Heart left ventricle (tissue), 13 donors: Measurements from ENCODE around the gene RNH1.

Experiments used
- POLR2A ChIP-seq, 2 donors: fragments of 450-650 bp; IDR thresholded peaks; one replicate each; pipeline ENCODE4 v1.6.1; 2017; ENCODE audit warnings: antibody characterized with exemption in 2 of 2, mild to moderate bottlenecking in 2 of 2, moderate library complexity in 2 of 2
- TF ChIP-seq, protein P1 (sequence below), 12 donors: fragments of 200-600 bp; sonication (generic) in 4 of 12; IDR thresholded peaks; one replicate each; pipeline versions ENCODE4 v1.5.0 to v1.8.0; 2018 to 2022; ENCODE audit warnings: antibody characterized with exemption in 12 of 12, mild to moderate bottlenecking in 5 of 12
- donor health status: ischemic (EF 13 %, LVEDD 7.1; RV severe dilation, severe dysfunction).
- donor health status: DM: no; HTN: yes; CAD: no.
- donor health status: DM: no; HTN: no; CAD: no.
- donor health status: ischemic (EF 25% LVEDD 6.9; RV normal size, moderate dysfunction).
- donor health status: ischemic (EF 25% LVEDD 5.7; RV mildly dilated, moderate dysfunction).
- donor health status: ischemic (EF 35%, LVEDD 5.7; RV mildly dilated, moderate dysfunction).
- donor health status: nonischemic (EF 11% LVEDD 7.7; RV severe dilation, severe dysfunction).
- donor health status: DM: yes; HTN: yes; CAD: no.
- donor health status: PGD.
- donor health status: ischemic (EF 29% LVEDD 5.4; RV normal size, mild dysfunction).
- donor health status: nonischemic (EF 23%, LVEDD 6.1; RV moderate dilation, normal function).

DNA sequence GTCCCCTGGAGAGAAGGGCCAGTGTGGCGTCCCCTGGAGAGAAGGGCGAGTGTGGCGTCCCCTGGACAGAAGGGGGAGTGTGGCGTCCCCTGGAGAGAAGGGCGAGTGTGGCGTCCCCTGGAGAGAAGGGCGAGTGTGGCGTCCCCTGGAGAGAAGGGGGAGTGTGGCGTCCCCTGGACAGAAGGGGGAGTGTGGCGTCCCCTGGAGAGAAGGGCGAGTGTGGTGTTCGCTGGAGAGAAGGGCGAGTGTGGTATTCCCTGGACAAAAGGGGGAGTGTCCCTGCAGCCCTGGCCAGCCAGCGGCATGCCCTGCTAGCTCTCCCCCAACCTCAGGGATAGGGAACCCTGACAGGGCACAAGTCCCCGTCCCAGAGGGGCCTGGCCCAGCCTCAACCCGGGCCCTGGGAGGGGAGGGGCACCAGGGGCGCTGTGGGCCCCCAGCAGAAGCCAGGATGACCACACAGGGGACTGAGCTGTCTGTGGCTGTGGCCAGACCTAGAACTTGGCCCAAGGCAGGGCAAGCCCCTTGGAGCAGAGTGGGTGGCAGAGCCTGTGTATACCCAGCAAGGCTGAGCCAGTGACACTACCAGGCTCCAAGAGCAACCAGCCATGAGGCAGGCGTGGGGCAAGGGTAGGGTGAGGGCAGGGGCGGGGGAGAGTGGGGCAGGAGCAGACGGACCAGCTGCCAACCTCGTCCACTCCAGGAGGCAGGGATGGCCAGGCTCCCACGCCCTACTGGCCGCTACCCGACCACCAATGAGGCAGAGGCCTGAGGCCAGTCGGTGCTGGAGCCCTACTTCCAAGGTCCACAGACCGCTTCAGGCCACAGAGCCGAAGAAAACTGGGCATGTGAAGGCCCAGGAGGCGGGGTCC lies 24.2 kb upstream of the RNH1 start:
- TF ChIP-seq, protein P1, sequence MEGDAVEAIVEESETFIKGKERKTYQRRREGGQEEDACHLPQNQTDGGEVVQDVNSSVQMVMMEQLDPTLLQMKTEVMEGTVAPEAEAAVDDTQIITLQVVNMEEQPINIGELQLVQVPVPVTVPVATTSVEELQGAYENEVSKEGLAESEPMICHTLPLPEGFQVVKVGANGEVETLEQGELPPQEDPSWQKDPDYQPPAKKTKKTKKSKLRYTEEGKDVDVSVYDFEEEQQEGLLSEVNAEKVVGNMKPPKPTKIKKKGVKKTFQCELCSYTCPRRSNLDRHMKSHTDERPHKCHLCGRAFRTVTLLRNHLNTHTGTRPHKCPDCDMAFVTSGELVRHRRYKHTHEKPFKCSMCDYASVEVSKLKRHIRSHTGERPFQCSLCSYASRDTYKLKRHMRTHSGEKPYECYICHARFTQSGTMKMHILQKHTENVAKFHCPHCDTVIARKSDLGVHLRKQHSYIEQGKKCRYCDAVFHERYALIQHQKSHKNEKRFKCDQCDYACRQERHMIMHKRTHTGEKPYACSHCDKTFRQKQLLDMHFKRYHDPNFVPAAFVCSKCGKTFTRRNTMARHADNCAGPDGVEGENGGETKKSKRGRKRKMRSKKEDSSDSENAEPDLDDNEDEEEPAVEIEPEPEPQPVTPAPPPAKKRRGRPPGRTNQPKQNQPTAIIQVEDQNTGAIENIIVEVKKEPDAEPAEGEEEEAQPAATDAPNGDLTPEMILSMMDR (IDR thresholded peaks at IDR 0.05), result no peak
- TF ChIP-seq POLR2A (IDR thresholded peaks at IDR 0.05), result no peak
